GM19023 (cell line): ENCODE data around the gene CRACR2B.

Source experiments
- ATAC-seq: cut with Tn5 transposase; IDR thresholded peaks from one replicate; pipeline ENCODE4 v1.9.1; 2021; ENCODE audit warnings: mild to moderate bottlenecking, moderate library complexity; ENCODE audit not compliant: unreplicated experiment

Gene CRACR2B

GRCh38 chr11:827897-828192 lies at the start of gene CRACR2B:
TSS of gene CRACR2B (plus strand) at chr11:827919. CDS start at chr11:828608, 689 bp downstream.
- no peak for ATAC-seq

- ATAC-seq: no peak
Measured at GRCh38 chr11:778976-779954, 48.5 kb upstream of the CRACR2B start.

- ATAC-seq: no peak
Measured at GRCh38 chr11:779955-780532, 47.7 kb upstream of the CRACR2B start.

- no peak for ATAC-seq
Measured at GRCh38 chr11:782264-783174, 45.2 kb upstream of the CRACR2B start.

DNA sequence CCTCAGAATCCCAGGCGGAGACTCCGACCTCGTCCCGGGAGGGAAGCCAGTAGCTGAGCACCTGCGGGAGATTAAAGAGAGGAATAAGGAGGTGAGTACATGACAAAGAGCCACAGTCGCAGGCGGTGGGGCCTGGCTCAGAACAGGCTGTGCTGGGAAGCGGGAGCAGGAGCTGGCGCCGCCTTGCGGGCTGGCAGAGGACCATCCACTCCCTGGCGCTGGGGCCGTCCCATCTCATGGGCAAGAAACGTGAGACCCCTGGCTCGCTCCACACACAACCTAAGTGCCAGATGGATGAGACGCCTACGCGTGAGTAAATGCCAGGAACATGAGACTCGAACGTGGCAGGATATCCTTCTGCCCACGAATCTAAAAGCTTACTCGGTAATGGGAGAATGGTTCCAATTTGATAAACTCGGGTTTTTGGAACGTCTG lies 44.1 kb upstream of the CRACR2B start:
- no peak for ATAC-seq

DNA sequence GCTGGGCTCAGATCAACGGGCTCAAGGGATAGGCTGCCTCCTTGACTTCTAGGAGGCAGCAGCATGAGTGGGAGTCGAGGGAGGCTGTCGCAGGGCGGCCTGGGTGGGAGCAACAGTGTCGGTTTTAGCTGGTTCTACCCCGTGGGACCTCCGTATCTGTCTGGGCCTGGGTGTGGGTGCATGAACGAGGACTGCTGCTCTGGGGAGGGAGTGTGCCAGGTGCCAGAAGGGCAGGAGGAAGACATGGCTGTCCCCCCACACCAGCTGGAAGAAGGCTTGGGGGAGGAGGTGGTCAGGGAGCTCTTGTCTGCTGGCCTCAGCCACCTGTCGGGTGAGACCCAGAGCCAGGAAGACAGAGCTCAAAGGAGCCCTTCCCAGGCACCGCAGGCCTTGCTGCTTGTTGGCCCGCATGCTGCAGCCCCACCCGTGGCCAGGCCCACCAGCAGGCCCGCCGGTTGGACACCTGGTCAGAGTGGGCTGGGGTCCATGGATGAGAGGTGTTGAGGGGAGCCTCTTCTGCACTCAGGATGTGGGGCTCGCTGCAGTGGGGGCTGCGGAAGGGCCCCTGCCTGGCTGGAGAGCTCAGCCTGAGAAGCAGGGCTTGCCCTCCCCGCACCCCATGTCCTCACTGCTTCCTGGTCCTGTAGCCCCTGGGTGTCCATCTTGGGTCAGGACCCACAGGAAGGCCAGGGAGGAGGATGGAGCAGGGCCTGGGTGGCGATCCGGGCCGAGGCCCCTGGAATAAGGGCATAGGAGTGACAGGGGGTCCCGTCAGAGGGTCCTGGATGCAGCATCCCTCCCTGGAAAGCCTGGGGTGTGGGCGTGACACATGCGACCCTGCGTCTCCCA lies 41.3 kb upstream of the CRACR2B start:
- ATAC-seq: no peak

- ATAC-seq: no peak
Measured at GRCh38 chr11:787084-787675, 40.5 kb upstream of the CRACR2B start.

DNA sequence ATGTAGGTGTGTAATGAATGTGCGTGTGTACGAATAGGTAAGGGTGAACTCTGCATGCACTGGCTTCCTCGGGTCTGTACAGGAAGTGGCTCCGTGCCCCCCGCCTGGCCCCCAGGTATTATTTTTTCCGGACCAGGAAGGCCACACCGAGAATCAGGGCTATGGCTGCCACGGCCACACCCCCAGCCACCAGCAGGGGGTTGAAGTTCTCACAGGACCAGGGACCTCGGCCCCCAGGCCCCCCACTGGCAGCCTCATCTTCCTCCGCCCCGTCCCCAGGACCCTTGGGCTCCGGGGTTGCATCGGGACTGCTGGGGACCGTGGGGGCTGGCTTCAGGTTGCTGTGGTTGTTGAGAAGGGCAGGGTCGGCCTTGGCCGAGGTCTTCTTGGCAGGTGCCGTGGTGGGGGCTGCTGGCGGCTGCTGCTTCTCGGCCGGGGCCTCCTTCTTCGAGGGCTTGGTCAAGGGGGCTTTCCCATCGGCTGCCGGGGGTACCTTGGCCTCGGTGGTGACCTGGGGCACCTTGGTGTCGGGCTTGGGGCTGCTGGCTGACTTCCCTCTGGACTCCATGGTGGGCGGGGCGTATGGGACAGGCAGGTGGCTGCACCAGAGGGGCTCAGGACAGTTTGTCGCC lies 39.6 kb upstream of the CRACR2B start:
- ATAC-seq: no peak

DNA sequence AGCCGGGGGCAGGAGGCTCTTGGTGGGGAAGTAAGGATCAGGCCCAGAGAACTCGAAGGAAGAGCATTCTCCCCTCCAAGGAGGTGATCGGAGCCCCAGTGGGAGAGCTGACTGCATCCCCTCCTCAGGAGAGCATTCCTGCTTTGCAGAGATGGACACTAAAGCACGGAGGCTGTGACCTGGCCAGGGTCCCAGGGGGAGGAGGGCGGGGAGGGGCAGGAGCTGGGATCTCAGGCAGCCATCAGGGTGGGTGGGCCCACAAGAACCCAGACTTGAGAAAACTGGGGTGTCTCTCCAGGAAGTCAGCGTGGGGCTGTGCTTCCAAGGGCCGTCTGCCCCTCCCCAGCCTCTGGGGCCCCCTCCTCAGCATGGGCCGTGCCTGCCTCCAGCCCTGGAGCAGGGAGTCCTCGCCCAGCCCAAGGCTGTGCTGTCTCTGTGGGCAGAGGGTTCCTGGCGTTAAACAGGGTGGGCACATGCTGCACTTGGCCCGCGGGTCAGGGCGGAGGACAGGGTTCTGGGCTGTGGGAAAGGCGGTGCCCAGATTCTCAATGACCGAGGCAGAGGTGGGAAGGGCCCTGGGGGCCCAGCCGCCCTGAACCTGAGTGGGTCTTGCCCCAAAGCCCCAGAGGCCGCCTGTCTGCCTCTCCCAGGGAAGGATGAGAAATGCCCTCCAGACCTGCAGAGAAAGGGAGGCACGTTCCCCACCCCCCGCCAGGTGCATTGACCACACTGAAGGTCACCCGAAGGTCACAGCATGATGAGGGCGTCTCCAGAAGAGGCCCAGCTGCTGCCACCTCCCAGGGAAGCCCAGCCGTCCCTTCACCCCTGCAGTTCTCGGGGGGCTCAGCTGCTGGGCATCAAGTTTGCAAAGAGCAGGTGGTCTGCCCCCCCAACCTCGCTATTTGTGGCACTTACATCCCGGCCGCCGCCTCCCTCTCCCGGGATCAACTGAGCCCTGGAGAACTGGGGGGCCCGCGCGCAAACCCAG lies 38.5 kb upstream of the CRACR2B start:
- no peak for ATAC-seq

DNA sequence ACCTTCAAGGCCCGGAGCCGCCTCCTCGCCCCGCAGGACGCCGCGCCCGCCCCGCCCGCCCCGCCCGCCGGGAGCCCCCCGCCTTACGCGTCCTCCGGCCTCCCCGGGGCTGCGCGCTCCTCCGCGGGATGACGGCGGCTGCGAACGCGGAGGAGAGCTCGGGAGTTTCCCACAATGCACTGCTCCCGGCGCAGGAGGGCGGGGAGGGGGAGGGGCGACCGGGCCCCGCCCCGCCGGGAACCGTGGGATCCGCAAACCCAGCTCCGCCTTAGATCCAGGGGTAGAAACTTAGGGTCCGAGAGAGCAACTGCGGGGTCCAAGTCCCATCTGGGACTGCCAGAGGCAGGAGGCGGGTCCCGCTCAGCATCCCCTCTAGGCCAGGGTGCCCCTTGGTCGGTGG lies 37.8 kb upstream of the CRACR2B start, which contains the start of gene CEND1:
Gene CEND1, minus strand, starts transcription at position 148 of the 400 bp plus-strand sequence. CDS start 1,514 bp downstream, outside the sequence.
- no peak for ATAC-seq

- no peak for ATAC-seq
Measured at GRCh38 chr11:790721-791564, 36.8 kb upstream of the CRACR2B start.

DNA sequence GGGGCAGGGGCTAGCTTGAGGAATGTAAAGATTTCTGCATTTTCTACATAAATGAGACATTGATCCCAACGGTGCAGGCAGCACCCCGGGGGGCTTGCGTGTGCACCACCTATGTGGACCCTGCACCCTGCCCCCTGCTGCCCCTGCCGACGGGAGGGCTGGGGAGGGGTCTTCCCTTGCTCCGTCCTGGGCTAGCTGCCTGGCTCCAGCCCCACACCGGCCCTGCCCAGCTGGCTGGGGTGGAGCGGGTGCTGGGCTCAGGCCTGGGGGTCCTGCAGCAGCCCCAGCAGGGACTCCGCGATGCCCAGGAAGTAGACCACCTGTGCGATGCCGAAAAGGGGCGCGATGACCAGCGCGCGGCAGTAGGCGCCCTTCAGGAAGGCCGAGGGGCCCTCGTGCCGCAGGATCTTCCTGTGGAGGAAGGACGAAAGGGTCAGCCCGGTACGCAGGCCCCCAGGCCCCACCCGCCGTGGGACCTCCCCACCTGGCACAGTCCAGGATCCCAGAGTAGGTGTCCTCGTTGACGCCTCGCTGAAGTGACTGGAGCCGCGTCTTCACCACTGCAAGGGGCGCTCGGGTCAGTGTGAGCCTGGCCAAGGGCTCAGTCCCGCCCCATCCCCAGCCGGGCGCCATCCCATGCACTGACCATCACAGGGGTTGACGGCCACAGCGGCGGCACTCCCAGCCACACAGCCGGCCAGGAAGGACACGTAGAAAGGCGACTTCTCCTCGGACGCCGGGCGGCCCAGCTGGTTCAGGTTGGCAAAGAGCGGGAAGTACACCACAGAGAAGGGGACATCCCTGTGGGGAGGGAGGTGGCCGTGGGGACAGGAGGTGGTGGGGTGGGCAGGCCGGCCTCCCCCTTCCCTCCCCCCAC lies 35.8 kb upstream of the CRACR2B start:
- ATAC-seq: no peak

GRCh38 chr11:792535-792821 lies 35.2 kb upstream of the CRACR2B start:
- no peak for ATAC-seq

GRCh38 chr11:792873-793272 lies 34.8 kb upstream of the CRACR2B start:
- no peak for ATAC-seq

DNA sequence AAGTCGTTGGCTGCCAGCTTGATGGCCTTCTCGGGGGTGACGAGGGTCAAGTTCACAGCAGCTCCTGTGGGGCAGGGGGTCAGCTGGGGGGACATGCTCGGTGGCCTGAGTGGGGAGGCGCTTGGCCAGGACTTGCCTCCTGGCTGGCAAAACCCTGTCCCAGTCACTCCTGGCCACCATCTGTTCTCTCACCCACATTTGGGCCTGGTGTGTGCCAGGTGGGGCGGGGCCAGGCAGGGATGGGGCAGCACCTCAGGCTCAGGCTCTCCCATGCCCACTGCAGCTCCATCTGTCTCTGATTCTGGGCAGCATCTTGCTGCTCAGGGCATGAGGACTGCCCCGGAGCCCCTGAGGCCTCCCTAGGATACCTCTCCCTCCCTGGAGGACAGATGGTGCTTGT lies 34.2 kb upstream of the CRACR2B start:
- no peak for ATAC-seq

DNA sequence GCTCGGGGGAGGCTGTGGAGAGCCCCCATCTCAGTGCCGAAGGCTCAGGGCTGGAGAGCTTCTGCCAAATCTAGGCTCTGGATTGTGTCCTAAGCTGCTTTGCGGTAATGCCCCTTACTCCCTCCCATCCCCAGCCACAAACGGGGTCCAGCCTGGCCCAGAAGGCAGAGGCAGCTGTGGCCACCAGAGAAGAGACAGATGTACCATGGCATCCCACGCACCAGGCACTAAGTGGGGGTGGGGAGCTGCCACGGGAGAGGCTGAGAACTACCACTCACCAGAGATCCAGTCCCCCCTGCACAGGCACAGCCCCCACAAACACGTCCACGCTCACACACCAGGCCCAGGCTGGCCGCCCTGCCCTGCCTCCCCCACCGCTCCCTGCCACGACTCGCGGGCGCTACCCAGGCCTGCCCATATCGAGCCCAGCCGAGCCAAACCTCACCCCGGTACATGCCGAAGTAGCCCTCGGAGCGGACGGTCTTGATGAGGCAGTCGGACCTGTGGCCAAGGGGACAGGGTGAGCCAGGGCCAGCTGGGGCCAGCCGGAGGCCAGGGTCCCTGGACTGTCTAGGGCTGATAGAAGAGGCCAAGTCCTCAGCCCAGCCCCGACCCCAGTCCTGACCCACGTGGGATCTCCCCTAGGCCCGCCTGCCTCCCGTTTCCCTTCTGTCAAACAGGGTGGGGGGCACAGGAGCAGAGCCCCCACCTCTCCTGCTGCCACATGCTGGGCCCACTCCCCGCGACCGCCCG lies 33.5 kb upstream of the CRACR2B start:
- no peak for ATAC-seq
